ENCODE results near the gene SULT1B1.
A peak's percentile ranks its signal among the peaks of the same experiment; 100 is the strongest.
"Not testable (repeated sequence)": the region's sequence is repeated elsewhere in the genome, so short reads cannot be mapped to it uniquely, and the experiment has no call there.

SULT1B1 gene

DNA sequence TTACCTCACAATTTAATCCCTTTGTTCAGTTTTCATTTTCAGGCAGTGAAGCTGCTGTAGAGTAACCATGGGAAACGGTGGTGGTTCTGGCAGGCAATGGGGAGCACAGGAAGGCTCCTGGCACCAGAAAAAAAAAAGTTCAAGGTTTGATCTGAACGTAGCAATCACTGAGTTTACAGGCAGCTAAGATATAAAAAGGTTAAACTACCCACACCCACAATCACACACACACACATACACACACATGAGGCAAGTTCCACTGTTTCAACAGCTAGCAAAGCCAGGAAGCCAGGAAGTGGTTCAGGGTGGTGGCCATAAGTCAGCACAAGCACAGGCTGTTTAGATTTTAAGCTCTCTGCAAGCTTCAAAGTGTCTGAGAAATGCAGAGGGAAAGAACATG lies at the start of gene SULT1B1:
SULT1B1 (minus strand) TSS at position 166 of the 400 bp plus-strand sequence. CDS start 5,403 bp downstream, outside the sequence.
- ATAC-seq = peak; percentile 90
- peak; percentile 35 for DNase-seq

DNA sequence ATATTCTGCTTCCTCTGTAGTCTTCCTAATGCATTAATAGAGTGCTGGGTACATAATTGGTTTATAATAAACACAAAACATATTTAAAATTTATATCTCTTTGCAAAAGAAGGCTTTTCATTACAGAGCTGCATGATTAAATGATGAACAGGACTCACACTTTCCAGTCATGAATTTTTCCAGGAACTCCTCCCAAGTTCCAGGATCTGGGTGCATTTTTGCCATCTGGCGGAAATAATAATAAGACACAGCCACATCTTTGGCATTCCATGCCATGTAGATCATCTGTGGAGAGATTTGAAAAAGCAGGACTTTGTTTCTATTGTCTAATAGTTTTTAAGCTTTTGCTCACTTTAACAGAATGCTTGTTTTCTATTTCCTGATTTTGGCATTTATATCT lies 40.2 kb upstream of the SULT1B1 start:
- no peak for ATAC-seq
- DNase-seq = no peak

- DNase-seq (no peak), ATAC-seq (no peak)
These were observed 38.9 kb upstream of the SULT1B1 start for GRCh38 chr4:69799337-69799736.

GRCh38 chr4:69793732-69794131 lies 33.3 kb upstream of the SULT1B1 start:
- ATAC-seq (no peak), DNase-seq (no peak)

- ATAC-seq (no peak), DNase-seq (no peak)
These were observed 27.5 kb upstream of the SULT1B1 start for GRCh38 chr4:69787879-69788278.

DNA sequence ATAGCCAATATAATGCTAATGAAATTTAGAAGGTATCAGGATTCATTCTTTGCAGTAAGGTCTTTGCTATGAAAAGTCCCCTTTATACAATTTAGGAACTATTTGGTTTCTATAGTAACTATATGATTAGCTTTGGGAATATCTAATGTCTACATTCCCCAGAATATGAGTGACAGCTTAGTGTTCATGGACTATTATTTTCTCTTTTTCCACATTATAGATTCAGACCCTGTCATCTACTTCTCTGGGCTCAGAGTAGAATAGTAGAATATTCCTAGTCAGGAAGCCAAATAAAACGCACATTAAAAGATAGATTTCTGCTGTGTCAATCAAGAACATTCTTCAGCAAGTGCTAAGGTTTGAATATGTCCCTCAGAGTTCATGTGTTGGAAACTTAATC lies 26.1 kb upstream of the SULT1B1 start:
- no peak for DNase-seq
- ATAC-seq = no peak

DNA sequence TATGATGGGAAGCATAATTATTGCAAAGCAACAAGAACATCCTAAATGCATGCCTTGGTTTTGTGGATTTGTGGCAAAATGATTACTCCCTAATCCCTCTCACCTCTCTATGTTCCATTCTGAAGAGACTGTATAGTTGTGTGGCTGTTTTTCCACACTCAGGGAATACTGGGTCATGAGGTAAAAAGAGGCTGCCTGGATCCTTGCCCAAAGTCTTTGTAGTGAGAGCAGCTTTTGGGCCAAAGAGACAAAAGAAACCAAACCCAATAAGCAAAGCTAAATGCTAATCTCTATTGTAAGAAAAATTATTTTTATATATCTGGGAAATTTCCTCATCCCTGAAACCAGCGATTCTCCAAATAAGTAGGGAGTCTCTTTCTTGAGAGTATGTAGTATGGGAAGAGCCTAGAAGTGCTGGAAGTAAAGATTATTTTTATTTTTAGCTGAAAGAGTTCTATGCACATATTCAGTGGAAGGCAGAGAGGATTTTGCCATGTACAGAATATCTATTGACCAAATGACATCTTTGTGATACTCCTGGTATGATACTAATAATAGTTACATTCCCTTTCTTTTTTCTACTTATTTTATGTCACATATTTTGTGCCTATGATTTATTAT lies 24.9 kb upstream of the SULT1B1 start:
- ATAC-seq = no peak
- DNase-seq = no peak

DNA sequence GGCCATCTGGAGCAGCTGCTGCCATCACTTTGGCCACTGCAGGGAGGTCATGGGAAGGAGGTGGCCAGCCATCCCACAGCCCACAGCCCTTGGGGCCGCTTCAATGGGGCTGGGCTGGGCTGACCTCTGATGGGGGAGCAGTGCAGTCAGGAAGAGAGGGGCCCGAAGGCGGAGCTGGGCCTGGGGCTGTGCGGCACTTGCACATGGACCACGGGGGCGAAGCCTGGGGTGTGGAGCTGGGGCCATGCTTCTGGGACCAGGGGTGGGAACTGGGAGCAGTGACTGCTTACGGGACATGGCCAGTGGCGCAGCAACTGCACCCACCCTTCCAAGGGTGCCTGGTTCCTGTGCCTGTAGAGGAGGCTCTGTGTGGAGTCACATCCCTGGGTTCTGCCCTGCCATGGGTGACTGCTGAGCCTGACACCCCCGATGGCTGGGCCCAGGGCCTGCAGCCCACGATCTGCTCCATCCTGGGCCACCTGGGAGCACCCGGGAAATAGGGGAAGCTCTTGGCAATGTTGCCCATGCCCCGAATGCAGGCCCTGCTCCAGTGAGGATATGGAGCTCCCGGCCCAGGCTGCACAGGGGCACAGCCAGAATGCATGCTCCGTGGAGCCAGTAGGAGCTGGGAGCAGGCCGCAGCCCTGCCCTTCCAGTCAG lies 22.4 kb upstream of the SULT1B1 start:
- ATAC-seq = no peak
- DNase-seq = no peak

- DNase-seq (no peak), ATAC-seq (no peak)
These were observed 21.3 kb upstream of the SULT1B1 start for GRCh38 chr4:69781458-69782418.

GRCh38 chr4:69780141-69780540 lies 19.7 kb upstream of the SULT1B1 start:
- DNase-seq = no peak
- no peak for ATAC-seq

DNA sequence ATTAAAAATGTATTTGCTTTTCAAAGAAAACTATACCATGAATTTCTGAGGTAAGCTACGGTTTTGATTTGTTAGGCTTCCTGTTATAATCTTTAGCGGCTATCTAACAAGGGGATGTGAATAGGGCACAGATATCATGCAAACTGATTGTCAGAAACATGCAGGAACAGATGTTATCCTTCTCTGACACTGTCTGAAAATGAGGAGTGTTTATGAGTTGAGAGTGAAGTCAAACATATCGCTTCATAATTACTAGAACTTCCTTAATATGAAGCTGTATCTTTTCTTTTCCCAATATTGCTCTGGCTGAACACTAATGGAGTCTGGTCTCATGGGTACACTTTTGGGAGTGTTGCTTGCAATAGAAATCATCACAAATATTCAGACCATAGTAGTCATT lies 16.3 kb upstream of the SULT1B1 start:
- no peak for DNase-seq
- no peak for ATAC-seq

- ATAC-seq = no peak
These were observed 15.0 kb upstream of the SULT1B1 start for GRCh38 chr4:69775321-69775867.

GRCh38 chr4:69773484-69773883 lies 13.1 kb upstream of the SULT1B1 start:
- ATAC-seq (no peak), DNase-seq (no peak)

More at GRCh38 chr4:69775321-69775867, 15.0 kb upstream of the SULT1B1 start:
- no peak for DNase-seq

DNA sequence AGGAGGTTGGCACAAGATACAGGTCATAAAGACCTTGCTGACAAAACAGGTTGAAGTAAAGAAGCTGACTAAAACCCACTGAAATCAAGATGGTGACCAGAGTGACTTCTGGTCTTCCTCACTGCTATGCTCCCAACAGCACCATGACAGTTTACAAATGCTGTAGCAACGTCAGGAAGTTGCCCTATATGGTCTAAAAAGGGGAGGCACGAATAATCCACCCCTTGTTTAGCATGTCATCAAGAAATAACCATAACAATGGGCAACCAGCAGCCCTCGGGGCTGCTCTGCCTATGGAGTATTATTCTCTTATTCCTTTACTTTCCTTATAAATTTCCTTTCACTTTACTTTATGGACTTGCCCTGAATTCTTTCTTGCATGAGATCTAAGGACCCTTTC lies 8.1 kb upstream of the SULT1B1 start:
- not testable (repeated sequence) for DNase-seq, ATAC-seq

DNA sequence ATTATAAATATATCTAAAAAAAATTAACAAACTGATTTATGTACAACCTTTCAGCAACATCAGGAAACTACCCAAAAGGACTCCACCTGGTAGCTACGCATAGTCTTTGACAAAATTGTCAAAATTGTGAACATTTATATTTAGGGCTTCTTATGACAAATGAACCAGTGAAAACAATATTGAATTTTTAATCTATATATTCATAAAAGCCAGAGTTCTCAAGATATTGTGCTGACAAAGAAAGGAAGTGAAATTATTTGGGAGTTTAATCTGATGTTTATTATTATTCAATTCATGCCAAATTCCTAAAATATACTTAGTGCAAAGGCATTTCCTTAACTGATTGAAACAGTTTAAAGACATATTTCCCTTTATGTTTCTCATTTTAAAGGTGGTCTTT lies 5.3 kb upstream of the SULT1B1 start:
- ATAC-seq (no peak), DNase-seq (no peak)

DNA sequence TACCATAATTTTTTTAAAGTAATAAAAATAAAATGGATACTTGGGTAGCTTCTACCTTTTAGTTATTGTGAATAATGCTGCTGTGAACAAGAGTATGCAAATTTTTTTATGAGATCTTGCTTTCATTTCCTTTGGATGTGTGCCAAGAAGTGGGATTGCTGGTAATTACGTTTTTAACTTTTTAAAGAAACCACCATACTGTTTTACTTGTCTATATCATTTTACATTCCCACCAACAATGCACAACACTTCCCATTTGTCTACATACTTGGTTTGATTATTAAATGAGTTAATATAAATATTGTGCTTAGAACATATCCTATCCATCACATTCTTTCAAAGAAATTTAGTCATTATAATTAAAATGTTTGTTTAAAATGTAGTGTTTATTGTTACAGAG lies 3.9 kb upstream of the SULT1B1 start:
- DNase-seq = no peak

GRCh38 chr4:69763233-69763632 lies 2.8 kb upstream of the SULT1B1 start:
- DNase-seq (no peak), ATAC-seq (no peak)

More for the DNA sequence above, 3.9 kb upstream of the SULT1B1 start:
- no peak for ATAC-seq

DNA sequence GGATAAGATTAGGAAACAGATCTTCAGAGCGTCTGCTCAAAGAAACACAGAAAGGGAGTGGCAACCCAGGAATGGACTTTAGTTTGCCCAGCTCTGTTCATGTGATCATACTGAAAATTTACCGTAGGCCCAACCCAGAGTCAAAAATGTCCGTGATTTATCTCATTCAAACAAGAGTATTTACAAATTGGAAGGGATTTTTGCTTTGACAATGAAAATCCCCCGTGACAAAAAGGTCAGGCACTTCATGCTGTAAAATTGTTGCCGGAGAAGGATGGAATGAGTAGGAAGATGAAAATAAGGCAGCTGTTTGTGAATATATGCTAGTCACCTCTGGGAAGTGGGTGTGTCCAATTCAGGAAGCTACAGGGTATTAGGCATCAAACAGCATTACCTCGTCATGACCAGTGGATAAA lies 1.2 kb downstream of the SULT1B1 start:
- no peak for DNase-seq

DNA sequence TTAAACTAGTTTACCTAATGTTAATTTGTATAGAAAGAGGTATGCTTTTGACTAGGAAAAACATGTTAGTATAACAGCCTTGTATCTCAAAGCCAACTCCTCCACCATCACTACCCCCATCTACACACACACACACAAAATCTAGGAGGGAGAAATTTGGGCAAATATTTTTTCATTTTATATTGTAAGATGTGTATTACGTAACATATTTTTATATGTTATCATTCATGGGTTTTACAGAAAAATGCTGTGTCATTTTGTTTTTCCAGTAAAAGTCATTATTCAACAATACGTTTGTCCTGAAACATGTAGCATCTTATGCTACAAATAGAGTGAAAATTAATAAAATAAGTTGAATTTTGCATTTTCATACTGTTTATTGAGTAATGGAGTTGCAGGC lies 3.0 kb downstream of the SULT1B1 start:
- ATAC-seq = no peak

More for the DNA sequence above, 1.2 kb downstream of the SULT1B1 start:
- peak; percentile 25 for ATAC-seq

DNA sequence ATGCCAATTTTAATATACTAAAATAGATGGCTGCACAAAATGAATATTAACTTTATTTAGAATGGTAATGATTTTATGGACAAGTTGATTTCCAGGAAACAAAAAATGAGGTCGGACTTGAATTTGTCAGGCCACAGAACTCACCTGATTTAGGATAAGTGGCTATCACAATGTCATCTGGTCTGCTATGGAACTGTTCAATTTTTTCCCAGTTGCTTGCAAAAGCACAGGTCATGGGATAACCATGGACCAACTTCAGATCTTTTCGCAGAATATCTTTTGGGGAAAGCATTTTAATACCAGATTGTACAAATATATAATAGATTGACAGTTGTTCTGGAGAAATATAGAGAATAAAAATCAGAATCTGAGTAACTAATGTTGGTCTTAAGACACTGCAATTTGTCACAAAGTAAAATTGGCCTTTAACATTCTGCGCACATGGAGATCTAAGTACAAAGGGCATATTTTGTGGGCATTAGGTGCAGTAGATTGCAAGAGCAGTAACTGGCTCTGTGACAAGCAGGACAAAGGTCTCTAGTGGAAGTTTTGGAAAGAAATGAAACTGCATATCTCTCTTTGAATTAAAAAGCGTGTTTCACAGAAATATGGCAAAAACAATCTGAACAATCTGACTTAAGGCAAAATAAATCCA lies 5.4 kb downstream of the SULT1B1 start:
- DNase-seq (no peak), ATAC-seq (no peak)

More for the DNA sequence above, 3.0 kb downstream of the SULT1B1 start:
- DNase-seq = no peak

GRCh38 chr4:69753686-69754085 lies 6.7 kb downstream of the SULT1B1 start:
- ATAC-seq (no peak), DNase-seq (no peak)

- DNase-seq (no peak), ATAC-seq (no peak)
These were observed 10.1 kb downstream of the SULT1B1 start for GRCh38 chr4:69750346-69750745.
